ENCODE data around the gene COL11A1. TPM values are rescaled to one million over a fixed set of nuclear protein-coding genes. Genes with fewer than 3 reads are reported as not detected.

Gene COL11A1
- total and polyA plus RNA-seq, 2 experiments from 2014 or later, result 12.3 to 12.5 TPM

GRCh38 chr1:103002005-103002404, 106.3 kb downstream of the COL11A1 start (continued):
- TF ChIP-seq ZNF462 (CRISPR knock-in tag; IDR thresholded peaks at IDR 0.05) (no peak), ETS1 (IDR thresholded peaks at IDR 0.05) (no peak), ZNF114 (CRISPR knock-in tag; IDR thresholded peaks at IDR 0.05) (no peak), POLR2AphosphoS5 (IDR thresholded peaks at IDR 0.05; ENCODE audit: low read depth) (no peak), JUNB (IDR thresholded peaks at IDR 0.05; ENCODE audit: unreplicated experiment) (no peak), CREB1 (CRISPR knock-in tag; IDR thresholded peaks at IDR 0.05; ENCODE audit: low read depth) (no peak)

GRCh38 chr1:102978874-102979273, 129.4 kb downstream of the COL11A1 start:
- Histone ChIP-seq H3F3A (replicated peaks; ENCODE audit: low read depth) (no peaks in the 10 kb centered on the region), H3K4me1 (ENCODE audit: insufficient read depth) (no peaks in the 10 kb centered on the region), H3K79me2 (replicated peaks; ENCODE audit: insufficient read depth) (no peaks in the 10 kb centered on the region), H2AFZ (no peak overlapping the region), H4K20me1 (replicated peaks; ENCODE audit: insufficient read depth) (no peaks in the 10 kb centered on the region), H3K36me3 (ENCODE audit: insufficient read depth) (no peaks in the 10 kb centered on the region), H3K27me3 (ENCODE audit: insufficient read depth) (no peaks in the 10 kb centered on the region), H3K27ac (ENCODE audit: low read depth) (no peak overlapping the region), H3K4me2 (no peak overlapping the region), H3K4me3 (no peak overlapping the region), H3K9me2 (ENCODE audit: insufficient read depth) (no peaks in the 10 kb centered on the region)
- DNase-seq (ENCODE audit: low spot score) (no peak), ATAC-seq (no peak)
- no peaks in the 10 kb centered on the region for H3K27me3 Mint-ChIP-seq (ENCODE audit: insufficient read depth, low read depth, poor library complexity)
- no peaks in the 10 kb centered on the region for H3K4me1 Mint-ChIP-seq
- no peaks in the 10 kb centered on the region for H3K9me3 Mint-ChIP-seq
- H3K36me3 Mint-ChIP-seq (ENCODE audit: low read depth), result no peaks in the 10 kb centered on the region
- no peak overlapping the region for H3K4me3 Mint-ChIP-seq
- no peak overlapping the region for H3K27ac Mint-ChIP-seq
- TF ChIP-seq ZNF114 (CRISPR knock-in tag; IDR thresholded peaks at IDR 0.05) (no peak), ZNF331 (CRISPR knock-in tag; IDR thresholded peaks at IDR 0.05; ENCODE audit: low read depth) (no peak), POLR2AphosphoS5 (IDR thresholded peaks at IDR 0.05; ENCODE audit: low read depth) (no peak), REST (IDR thresholded peaks at IDR 0.05; ENCODE audit: unreplicated experiment) (no peak), EZH2phosphoT487 (IDR thresholded peaks at IDR 0.05; ENCODE audit: unreplicated experiment) (no peak), ETS1 (IDR thresholded peaks at IDR 0.05) (no peak)

All from GM23338 (cell line).